WERI-Rb-1 (cell line): ENCODE data around the gene TSR1.

Experiments
- DNase-seq: peaks from one replicate; pipeline ENCODE4 v3.0.0-alpha.2; 2020
- H3K27ac ChIP-seq: fragments of 250-450 bp; sonication (Bioruptor Pico); 2 replicates; pipeline ENCODE4 v1.5.1; 2020; ENCODE audit warnings: mild to moderate bottlenecking, moderate library complexity
- H3K27me3 ChIP-seq: fragments of 250-450 bp; sonication (Bioruptor Pico); 2 replicates; pipeline ENCODE4 v1.5.1; 2021; ENCODE audit warnings: mild to moderate bottlenecking, low read depth, moderate library complexity; ENCODE audit not compliant: insufficient read depth, severe bottlenecking
- H3K36me3 ChIP-seq: fragments of 250-450 bp; sonication (Bioruptor Pico); 2 replicates; pipeline ENCODE4 v1.5.1; 2020; ENCODE audit warnings: mild to moderate bottlenecking, moderate library complexity
- H3K4me3 ChIP-seq: 2 replicates; pipeline ENCODE4 v1.5.1; 2011; ENCODE audit warnings: low read depth, mild to moderate bottlenecking, control low read depth, low read length
- H3K9me3 ChIP-seq: fragments of 250-450 bp; sonication (Bioruptor Pico); 2 replicates; pipeline ENCODE4 v1.5.1; 2021; ENCODE audit warnings: mild to moderate bottlenecking, moderate library complexity; ENCODE audit not compliant: severe bottlenecking
- CTCF ChIP-seq: IDR thresholded peaks from 2 replicates; pipeline ENCODE4 v1.5.1; 2011; ENCODE audit warnings: low read depth, mild to moderate bottlenecking, control low read depth, inconsistent platforms, low read length

Gene TSR1

GRCh38 chr17:2304931-2305330 lies 31.3 kb downstream of the TSR1 start:
- no peaks in the 10 kb centered on the region for H3K27me3 ChIP-seq

GRCh38 chr17:2303204-2304188 lies 32.8 kb downstream of the TSR1 start, which contains the start of the genes SMG6 and SRR:
Gene SMG6 (minus strand): TSS chr17:2303785. CDS start chr17:2303720, 65 bp downstream.
Gene SRR (plus strand): TSS chr17:2303950. CDS start chr17:2315561, 11,611 bp downstream.
- H3K27me3 ChIP-seq, result no peaks in the 10 kb centered on the region
- no peak for TF ChIP-seq CTCF
- H3K36me3 ChIP-seq, result peaks cover 25% of the 10 kb centered on the region
- H3K4me3 ChIP-seq, result peak within 1 kb of the TSS; percentile 88
- H3K27ac ChIP-seq, result peak within 1 kb of the TSS; percentile 95
- H3K9me3 ChIP-seq, result no peaks in the 10 kb centered on the region
- peak; percentile 92 for DNase-seq

More at GRCh38 chr17:2304931-2305330, 31.3 kb downstream of the TSR1 start:
- no peak overlapping the region for H3K27ac ChIP-seq
- H3K9me3 ChIP-seq, result no peaks in the 10 kb centered on the region
- no peak overlapping the region for H3K4me3 ChIP-seq
- H3K36me3 ChIP-seq, result peaks cover 12% of the 10 kb centered on the region
- DNase-seq, result no peak
- no peak for TF ChIP-seq CTCF

- peak overlapping the region; percentile 95 for H3K27ac ChIP-seq
- no peak for TF ChIP-seq CTCF
- no peaks in the 10 kb centered on the region for H3K9me3 ChIP-seq
- DNase-seq, result no peak
- peak overlapping the region; percentile 88 for H3K4me3 ChIP-seq
- H3K36me3 ChIP-seq, result peaks cover 30% of the 10 kb centered on the region
- H3K27me3 ChIP-seq, result no peaks in the 10 kb centered on the region
These were observed 33.5 kb downstream of the TSR1 start for GRCh38 chr17:2302778-2303203.

- no peak for DNase-seq
- Histone ChIP-seq H3K36me3 (peaks cover 57% of the 10 kb centered on the region), H3K27me3 (no peaks in the 10 kb centered on the region), H3K27ac (no peak overlapping the region), H3K4me3 (no peak overlapping the region), H3K9me3 (no peaks in the 10 kb centered on the region)
- TF ChIP-seq CTCF, result no peak
These were observed 36.5 kb downstream of the TSR1 start for GRCh38 chr17:2299756-2300155.

GRCh38 chr17:2299136-2299535 lies 37.1 kb downstream of the TSR1 start:
- H3K4me3 ChIP-seq, result no peak overlapping the region
- H3K36me3 ChIP-seq, result peaks cover 62% of the 10 kb centered on the region
- no peak overlapping the region for H3K27ac ChIP-seq
- H3K27me3 ChIP-seq, result no peaks in the 10 kb centered on the region
- TF ChIP-seq CTCF, result no peak
- H3K9me3 ChIP-seq, result no peaks in the 10 kb centered on the region
- no peak for DNase-seq
